Measurements from ENCODE around the gene UBTD1.

Gene UBTD1

GRCh38 chr10:97607095-97607636, 108.4 kb downstream of the UBTD1 start:
- in situ Hi-C loops (cut with MboI; ENCODE audit: low sequenced_read_pairs), result no loop called here

GRCh38 chr10:97608991-97609561, 110.4 kb downstream of the UBTD1 start:
- in situ Hi-C loops (cut with MboI; ENCODE audit: low sequenced_read_pairs), result no loop called here

GRCh38 chr10:97611473-97611872, 112.7 kb downstream of the UBTD1 start:
- in situ Hi-C loops (cut with MboI; ENCODE audit: low sequenced_read_pairs), result no loop called here

GRCh38 chr10:97612386-97612785, 113.7 kb downstream of the UBTD1 start:
- in situ Hi-C loops (cut with MboI; ENCODE audit: low sequenced_read_pairs), result no loop called here

- in situ Hi-C loops (cut with MboI; ENCODE audit: low sequenced_read_pairs), result no loop called here
Measured at GRCh38 chr10:97618285-97618684, 119.6 kb downstream of the UBTD1 start.

GRCh38 chr10:97618733-97619132, 120.0 kb downstream of the UBTD1 start:
- in situ Hi-C loops (cut with MboI; ENCODE audit: low sequenced_read_pairs), result no loop called here
